Gastroesophageal sphincter (tissue), 3 donors: ENCODE data around the gene SH3PXD2A.

ENCODE experiments used
- EP300 ChIP-seq: sonication (generic); formaldehyde crosslinking; IDR thresholded peaks from one replicate; pipeline ENCODE4 v1.6.1; 2017; ENCODE audit warnings: antibody characterized with exemption, mild to moderate bottlenecking
- POLR2A ChIP-seq, 2 donors: fragments of 450-650 bp; IDR thresholded peaks; one replicate each; pipeline ENCODE4 v1.6.1; 2017; ENCODE audit warnings: antibody characterized with exemption in 2 of 2, mild to moderate bottlenecking in 2 of 2, moderate library complexity in 1 of 2
- POLR2AphosphoS5 ChIP-seq: sonication (generic); formaldehyde crosslinking; IDR thresholded peaks from one replicate; pipeline ENCODE4 v1.6.1; 2017; ENCODE audit warnings: antibody characterized with exemption
- TF ChIP-seq, protein P1 (sequence below), 4 experiments: fragments of 200-600 bp in 2 of 4; fragments of 450-650 bp in 2 of 4; sonication (generic) in 1 of 4; IDR thresholded peaks; one replicate each; pipeline ENCODE4 v1.5.1; 2017 to 2019; ENCODE audit warnings: antibody characterized with exemption in 4 of 4, mild to moderate bottlenecking in 2 of 4, moderate library complexity in 2 of 4

DNA sequence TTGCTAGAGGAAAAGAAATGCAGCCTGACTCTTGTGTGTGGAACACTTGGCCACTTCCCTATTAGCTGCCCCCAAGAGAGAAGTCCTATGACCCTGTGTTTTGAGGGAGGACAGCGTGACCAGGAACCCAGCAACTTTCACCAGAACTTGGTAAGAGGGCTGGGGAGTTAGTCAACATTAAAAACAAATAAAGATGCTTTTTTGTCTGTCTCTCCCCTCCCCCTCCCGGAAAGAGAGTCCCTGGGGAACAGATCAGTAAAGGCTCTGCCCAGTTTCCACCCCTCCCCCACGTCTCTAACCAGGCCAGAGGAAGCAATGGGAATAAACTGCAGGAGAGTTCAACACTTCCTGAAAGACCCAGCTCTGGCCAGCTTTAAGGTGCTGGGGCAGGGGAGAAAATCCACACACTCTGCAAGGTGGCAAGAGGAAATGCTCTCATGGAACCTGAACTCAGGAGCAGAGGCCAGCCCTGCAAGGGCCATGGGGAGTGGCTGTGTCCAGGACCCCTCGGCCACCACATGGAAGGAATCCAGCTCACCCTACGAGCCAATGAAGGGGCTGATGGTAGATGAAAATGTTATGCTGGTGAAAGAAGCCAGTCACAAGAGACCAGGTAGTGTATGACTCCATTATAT lies 21.5 kb downstream of the SH3PXD2A start:
- TF ChIP-seq POLR2AphosphoS5 (no peak), POLR2A (IDR thresholded peaks at IDR 0.05) (no peak), EP300 (no peak)
- TF ChIP-seq, protein P1, sequence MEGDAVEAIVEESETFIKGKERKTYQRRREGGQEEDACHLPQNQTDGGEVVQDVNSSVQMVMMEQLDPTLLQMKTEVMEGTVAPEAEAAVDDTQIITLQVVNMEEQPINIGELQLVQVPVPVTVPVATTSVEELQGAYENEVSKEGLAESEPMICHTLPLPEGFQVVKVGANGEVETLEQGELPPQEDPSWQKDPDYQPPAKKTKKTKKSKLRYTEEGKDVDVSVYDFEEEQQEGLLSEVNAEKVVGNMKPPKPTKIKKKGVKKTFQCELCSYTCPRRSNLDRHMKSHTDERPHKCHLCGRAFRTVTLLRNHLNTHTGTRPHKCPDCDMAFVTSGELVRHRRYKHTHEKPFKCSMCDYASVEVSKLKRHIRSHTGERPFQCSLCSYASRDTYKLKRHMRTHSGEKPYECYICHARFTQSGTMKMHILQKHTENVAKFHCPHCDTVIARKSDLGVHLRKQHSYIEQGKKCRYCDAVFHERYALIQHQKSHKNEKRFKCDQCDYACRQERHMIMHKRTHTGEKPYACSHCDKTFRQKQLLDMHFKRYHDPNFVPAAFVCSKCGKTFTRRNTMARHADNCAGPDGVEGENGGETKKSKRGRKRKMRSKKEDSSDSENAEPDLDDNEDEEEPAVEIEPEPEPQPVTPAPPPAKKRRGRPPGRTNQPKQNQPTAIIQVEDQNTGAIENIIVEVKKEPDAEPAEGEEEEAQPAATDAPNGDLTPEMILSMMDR (IDR thresholded peaks at IDR 0.05): no peak
